BJ (cell line): ENCODE data around the gene OVOL1. TPM values are rescaled to one million over a fixed set of nuclear protein-coding genes. Genes with fewer than 3 reads are reported as not detected.
A peak's percentile ranks its signal among the peaks of the same experiment; 100 is the strongest.
"Not testable (repeated sequence)": the region's sequence is repeated elsewhere in the genome, so short reads cannot be mapped to it uniquely, and the experiment has no call there.

Source experiments
- CTCF ChIA-PET: fragments of 350-600 bp; formaldehyde crosslinking; extraction: SDS; loops from one replicate; lab custom pipeline; 2021; ENCODE audit warnings: antibody characterized with exemption, inconsistent platforms; lab: Yijun Ruan, JAX
- POLR2A ChIA-PET: fragments of 300-600 bp; sonication (Branson Sonifier 250); formaldehyde crosslinking; extraction: SDS; loops from one replicate; lab custom pipeline; 2021; ENCODE audit warnings: antibody characterized with exemption; lab: Charles Lee
- DNase-seq: peaks from one replicate; pipeline ENCODE4 v3.0.0-alpha.2; 2011; ENCODE audit warnings: low read depth
- H3K27me3 ChIP-seq: 2 replicates; pipeline ENCODE4 v1.6.0; 2011; ENCODE audit warnings: low read length; ENCODE audit not compliant: control insufficient read depth, insufficient read depth
- H3K36me3 ChIP-seq: 2 replicates; pipeline ENCODE4 v1.5.1; 2011; ENCODE audit warnings: low read length; ENCODE audit not compliant: control insufficient read depth, insufficient read depth
- H3K4me3 ChIP-seq: 2 replicates; pipeline ENCODE4 v1.5.1; 2011; ENCODE audit warnings: low read depth, mild to moderate bottlenecking, control low read depth, low read length
- polyA plus RNA-seq: library from polyadenylated mRNA; depleted of rRNA; stranded (reverse); fragments of >200 nt; gene quantifications from 2 replicates; pipeline ENCODE4 v1.2.3, GENCODE V29; 2011
- TF ChIP-seq, protein P1 (sequence below): IDR thresholded peaks from 2 replicates; pipeline ENCODE4 v1.5.1; 2011; ENCODE audit warnings: low read depth, mild to moderate bottlenecking, control low read depth, inconsistent platforms, low read length, moderate library complexity; ENCODE audit not compliant: insufficient read depth

The OVOL1 gene
- polyA plus RNA-seq, 1 experiment, result not detected

DNA sequence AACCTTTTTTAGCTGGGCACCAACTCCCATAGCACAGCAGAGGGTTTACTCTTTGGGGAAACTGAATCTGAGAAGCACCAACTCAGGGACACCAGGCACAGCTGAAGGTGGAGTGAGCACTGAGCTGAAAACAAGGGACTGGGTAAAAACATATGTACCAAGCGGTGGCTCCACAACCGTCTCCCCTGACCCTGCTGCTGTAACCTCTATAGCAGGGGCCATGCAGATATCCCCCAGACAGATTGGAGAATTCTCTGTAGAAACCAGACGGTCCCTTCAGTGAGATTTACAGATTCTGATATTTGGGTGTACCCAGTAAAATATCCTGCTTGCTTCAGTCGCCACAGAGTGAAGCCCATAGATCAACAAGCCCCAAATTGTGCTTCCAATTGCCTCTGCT, 42.6 kb downstream of the OVOL1 start:
- Histone ChIP-seq H3K27me3 (peaks cover 18% of the 10 kb centered on the region), H3K4me3 (no peak overlapping the region), H3K36me3 (no peaks in the 10 kb centered on the region)
- POLR2A ChIA-PET, result no interaction called here
- TF ChIP-seq, protein P1, sequence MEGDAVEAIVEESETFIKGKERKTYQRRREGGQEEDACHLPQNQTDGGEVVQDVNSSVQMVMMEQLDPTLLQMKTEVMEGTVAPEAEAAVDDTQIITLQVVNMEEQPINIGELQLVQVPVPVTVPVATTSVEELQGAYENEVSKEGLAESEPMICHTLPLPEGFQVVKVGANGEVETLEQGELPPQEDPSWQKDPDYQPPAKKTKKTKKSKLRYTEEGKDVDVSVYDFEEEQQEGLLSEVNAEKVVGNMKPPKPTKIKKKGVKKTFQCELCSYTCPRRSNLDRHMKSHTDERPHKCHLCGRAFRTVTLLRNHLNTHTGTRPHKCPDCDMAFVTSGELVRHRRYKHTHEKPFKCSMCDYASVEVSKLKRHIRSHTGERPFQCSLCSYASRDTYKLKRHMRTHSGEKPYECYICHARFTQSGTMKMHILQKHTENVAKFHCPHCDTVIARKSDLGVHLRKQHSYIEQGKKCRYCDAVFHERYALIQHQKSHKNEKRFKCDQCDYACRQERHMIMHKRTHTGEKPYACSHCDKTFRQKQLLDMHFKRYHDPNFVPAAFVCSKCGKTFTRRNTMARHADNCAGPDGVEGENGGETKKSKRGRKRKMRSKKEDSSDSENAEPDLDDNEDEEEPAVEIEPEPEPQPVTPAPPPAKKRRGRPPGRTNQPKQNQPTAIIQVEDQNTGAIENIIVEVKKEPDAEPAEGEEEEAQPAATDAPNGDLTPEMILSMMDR, result no peak
- CTCF ChIA-PET, result interaction anchor here (0.5 to 4.2 kb wide), 3 partner anchors 10 to 83 kb away, joined by 4 to 21 read pairs (median 4); no protein-coding TSS in a partner anchor
- DNase-seq, result no peak

DNA sequence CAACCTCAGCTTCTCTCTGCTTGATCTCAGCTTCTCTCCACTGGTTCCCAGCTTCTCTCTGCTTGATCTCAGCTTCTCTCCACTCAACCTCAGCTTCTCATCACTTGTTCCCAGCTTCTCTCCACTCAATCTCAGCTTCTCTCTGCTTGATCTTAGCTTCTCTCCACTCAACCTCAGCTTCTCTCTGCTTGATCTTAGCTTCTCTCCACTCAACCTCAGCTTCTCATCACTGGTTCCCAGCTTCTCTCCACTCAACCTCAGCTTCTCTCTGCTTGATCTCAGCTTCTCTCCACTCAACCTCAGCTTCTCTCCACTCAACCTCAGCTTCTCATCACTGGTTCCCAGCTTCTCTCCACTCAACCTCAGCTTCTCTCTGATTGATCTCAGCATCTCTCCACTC, 45.4 kb downstream of the OVOL1 start:
- not testable (repeated sequence) for DNase-seq, H3K4me3 ChIP-seq, H3K36me3 ChIP-seq
- H3K27me3 ChIP-seq, result peaks cover 18% of the 10 kb centered on the region
- CTCF ChIA-PET, result interaction anchor here (0.9 to 3.5 kb wide), 7 partner anchors 8 to 127 kb away, joined by 3 to 24 read pairs (median 5); partner anchors contain the start of genes KAT5 and MUS81
- POLR2A ChIA-PET, result interaction anchor here (0.6 to 1.0 kb wide), 3 partner anchors 20 to 169 kb away, joined by 3 to 4 read pairs (median 3); partner anchors contain the start of gene RELA

DNA sequence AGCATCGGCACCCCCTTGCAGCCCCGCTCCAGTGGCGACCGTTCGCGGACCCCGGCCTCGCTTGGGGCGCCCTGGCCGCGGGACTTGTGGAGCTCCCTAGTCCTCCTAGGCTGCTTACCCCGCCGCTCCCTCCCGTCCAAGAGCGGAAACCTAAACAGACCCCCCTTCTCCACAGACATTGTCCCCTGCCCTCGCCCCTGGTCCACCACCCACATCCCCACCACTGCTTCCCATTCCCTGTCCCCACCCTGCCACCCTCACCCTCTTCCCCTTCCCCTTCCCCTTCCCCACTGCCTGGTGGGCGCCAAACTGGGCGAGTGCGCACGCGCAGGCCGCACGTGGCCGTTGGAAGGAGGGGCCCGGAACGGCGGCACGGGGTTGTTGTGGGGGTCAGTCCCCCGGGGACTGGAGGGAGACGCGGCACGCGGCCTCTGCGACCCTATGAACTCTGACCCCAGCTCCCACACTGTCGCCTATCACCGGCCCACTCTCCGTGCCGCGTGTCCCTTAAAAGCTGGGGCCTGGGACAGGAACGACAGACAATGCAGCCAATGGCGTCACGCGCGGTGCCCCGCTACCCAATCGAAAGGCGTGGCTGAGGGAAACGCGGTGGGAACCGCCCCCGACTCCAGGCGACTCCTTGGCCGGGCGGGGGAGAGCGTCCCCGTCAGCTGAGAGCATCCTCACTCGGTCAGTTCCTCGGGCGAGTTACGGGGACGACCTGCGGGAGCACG, 46.6 kb downstream of the OVOL1 start, which contains the start of gene SNX32:
Gene SNX32, plus strand, starts transcription at position 667 of the 734 bp plus-strand sequence. CDS start 103 bp downstream, outside the sequence.
- DNase-seq, result peak; percentile 27
- ChIA-PET CTCF (interaction anchor here (1.0 to 3.5 kb wide), 7 partner anchors 10 to 124 kb away, joined by 3 to 24 read pairs (median 5); partner anchors contain the start of genes KAT5 and MUS81), POLR2A (interaction anchor here (0.5 kb wide), 1 partner anchor 169 kb away, joined by 4 read pairs; the partner anchor contains the start of genes BANF1 and EIF1AD)
- Histone ChIP-seq H3K27me3 (peaks cover 16% of the 10 kb centered on the region), H3K4me3 (peak within 1 kb of the TSS; percentile 60), H3K36me3 (no peaks in the 10 kb centered on the region)
- TF ChIP-seq, protein P1, result no peak

DNA sequence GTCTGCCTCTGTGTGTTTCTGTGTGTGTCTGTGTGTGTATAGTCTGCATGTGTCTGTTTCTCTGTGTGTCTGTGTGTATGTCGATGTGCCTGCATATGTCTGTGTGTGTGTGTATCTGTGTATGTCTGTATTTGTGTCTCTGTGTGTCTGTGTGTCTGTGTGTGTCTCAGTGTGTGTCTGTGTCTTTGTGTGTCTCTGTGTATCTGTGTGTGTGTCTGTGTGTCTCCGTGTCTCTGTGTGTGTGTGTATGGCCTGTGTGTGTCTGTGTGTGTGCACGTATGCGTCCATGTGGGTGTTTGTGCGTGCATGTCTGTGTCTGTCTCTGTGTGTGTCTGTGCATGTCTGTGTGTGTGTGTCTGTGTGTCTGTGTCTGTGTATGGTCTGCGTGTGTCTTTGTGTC, 47.3 kb downstream of the OVOL1 start:
- H3K27me3 ChIP-seq, result peaks cover 16% of the 10 kb centered on the region
- TF ChIP-seq, protein P1, result no peak
- peak overlapping the region; percentile 60 for H3K4me3 ChIP-seq
- no peaks in the 10 kb centered on the region for H3K36me3 ChIP-seq
- CTCF ChIA-PET, result interaction anchor here (1.0 to 3.5 kb wide), 3 partner anchors 16 to 125 kb away, joined by 3 to 24 read pairs (median 5); no protein-coding TSS in a partner anchor
- POLR2A ChIA-PET, result interaction anchor here (0.5 kb wide), 1 partner anchor 168 kb away, joined by 4 read pairs; the partner anchor contains the start of genes BANF1 and EIF1AD
- no peak for DNase-seq

DNA sequence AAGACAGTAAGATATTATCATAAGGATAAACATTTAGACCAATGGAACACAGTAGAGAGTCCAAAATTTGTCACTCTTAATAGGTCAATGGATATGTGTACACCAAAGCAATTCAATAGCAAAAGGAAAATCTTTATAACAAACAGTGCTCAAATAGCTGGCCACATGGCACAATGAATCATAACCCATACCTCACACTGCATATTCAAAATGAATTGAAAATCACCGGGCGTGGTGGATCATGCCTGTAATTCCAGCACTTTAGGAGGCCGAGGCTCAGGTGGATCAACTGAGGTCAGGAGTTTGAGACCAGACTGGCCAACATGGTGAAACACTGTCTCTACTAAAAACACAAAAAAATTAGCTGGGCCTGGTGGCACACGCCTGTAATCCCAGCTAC, 55.3 kb downstream of the OVOL1 start:
- Histone ChIP-seq H3K27me3 (no peaks in the 10 kb centered on the region), H3K4me3 (no peak overlapping the region), H3K36me3 (no peaks in the 10 kb centered on the region)
- DNase-seq, result no peak
- CTCF ChIA-PET, result interaction anchor here (1.2 kb wide), 1 partner anchor 9 kb away, joined by 4 read pairs; no protein-coding TSS in a partner anchor
- TF ChIP-seq, protein P1, result no peak
- POLR2A ChIA-PET, result no interaction called here
